GM12878 (cell line): ENCODE measurements around the gene LRP1B. TPM values are rescaled to one million over a fixed set of nuclear protein-coding genes. Genes with fewer than 3 reads are reported as not detected.

Source experiments
- ATAC-seq: fragments of 200-7000 bp; cut with Tn5 transposase; 3 replicates; pipeline ENCODE4 v1.9.1; 2020; ENCODE audit warnings: mild to moderate bottlenecking, moderate library complexity
- BruUV-seq: library from RNA; stranded (reverse); fragments of 400-500 nt; replicated peaks from 2 replicates; lab custom pipeline; 2021; lab: Mats Ljungman, UMichigan
- CTCF ChIA-PET: fragments of 300-600 bp; sonication (Branson Sonifier 250); formaldehyde crosslinking; extraction: SDS; loops from one replicate; lab custom pipeline; 2021; ENCODE audit warnings: inconsistent platforms; lab: Yijun Ruan, JAX
- POLR2A ChIA-PET: fragments of 350-600 bp; formaldehyde crosslinking; extraction: SDS; loops from one replicate; lab custom pipeline; 2021; ENCODE audit warnings: inconsistent platforms; lab: Charles Lee
- RAD21 ChIA-PET: fragments of 300-600 bp; sonication (Branson Sonifier 250); formaldehyde crosslinking; loops from one replicate; lab custom pipeline; 2023; ENCODE audit warnings: antibody characterized with exemption; ENCODE audit not compliant: unreplicated experiment; lab: Charles Lee
- SMC1A ChIA-PET: fragments of 300-600 bp; sonication (Branson Sonifier 250); formaldehyde crosslinking; loops from one replicate; lab custom pipeline; 2023; ENCODE audit not compliant: unreplicated experiment, uncharacterized antibody; lab: Charles Lee
- DNase-seq: peaks from one replicate; pipeline ENCODE4 v3.0.0-alpha.2; 2011; ENCODE audit warnings: low read depth, low spot score
- FAIRE-seq: peaks from 3 replicates; lab custom pipeline; 2011; peaks lifted over from hg19 to GRCh38; lab: Jason Lieb, UNC
- H2AFZ ChIP-seq: 2 replicates; pipeline ENCODE4 v1.6.0; 2011; ENCODE audit warnings: low read depth, low read length, control low read depth; ENCODE audit not compliant: control insufficient read depth
- H3K27ac ChIP-seq: 2 replicates; pipeline ENCODE4 v1.5.1; 2011; ENCODE audit warnings: control low read depth; ENCODE audit not compliant: control insufficient read depth, insufficient read depth
- H3K27me3 ChIP-seq, 2 experiments: replicated peaks in 1 of 2; 2 replicates each; pipeline versions ENCODE4 v1.6.0 to v1.6.1; 2011; ENCODE audit warnings: low read length in 1 of 2; ENCODE audit not compliant: control insufficient read depth in 2 of 2, insufficient read depth in 2 of 2
- H3K36me3 ChIP-seq, 2 experiments: 2 replicates each; pipeline ENCODE4 v1.5.1; 2011; ENCODE audit warnings: low read length in 1 of 2; ENCODE audit not compliant: control insufficient read depth in 2 of 2, insufficient read depth in 2 of 2
- H3K4me1 ChIP-seq: 2 replicates; pipeline ENCODE4 v1.6.1; 2011; ENCODE audit warnings: mild to moderate bottlenecking, low read length, moderate library complexity, mixed read lengths; ENCODE audit not compliant: control insufficient read depth, insufficient read depth
- H3K4me2 ChIP-seq: 2 replicates; pipeline ENCODE4 v1.6.0; 2011; ENCODE audit warnings: control low read depth; ENCODE audit not compliant: control insufficient read depth, insufficient read depth
- H3K4me3 ChIP-seq: fragments of 200-600 bp; sonication (generic); 2 replicates; pipeline ENCODE4 v1.5.1; 2016
- H3K79me2 ChIP-seq: 2 replicates; pipeline ENCODE4 v1.6.0; 2011; ENCODE audit warnings: low read length; ENCODE audit not compliant: control insufficient read depth, insufficient read depth
- H3K9ac ChIP-seq: 2 replicates; pipeline ENCODE4 v1.8.0; 2011; ENCODE audit warnings: low read length, control low read depth, mixed read lengths; ENCODE audit not compliant: control insufficient read depth, insufficient read depth
- H3K9me3 ChIP-seq: replicated peaks from 3 replicates; pipeline ENCODE4 v1.5.1; 2011; ENCODE audit warnings: mild to moderate bottlenecking, low read length; ENCODE audit not compliant: control insufficient read depth, insufficient read depth
- H4K20me1 ChIP-seq: 2 replicates; pipeline ENCODE4 v1.6.0; 2011; ENCODE audit not compliant: control insufficient read depth, insufficient read depth
- CBFB ChIP-seq: IDR thresholded peaks from 2 replicates; pipeline ENCODE4 v1.6.1; 2016; ENCODE audit warnings: antibody characterized with exemption, low read depth
- CEBPZ ChIP-seq: fragments of 150-350 bp; IDR thresholded peaks from 2 replicates; pipeline ENCODE4 v1.6.1; 2016; ENCODE audit warnings: low read depth, low read length
- CHD1 ChIP-seq: IDR thresholded peaks from 2 replicates; pipeline ENCODE4 v1.6.1; 2012; ENCODE audit warnings: low read depth, low read length, improper control_type of control experiment
- DPF2 ChIP-seq: fragments of 450-650 bp; IDR thresholded peaks from 2 replicates; pipeline ENCODE4 v1.6.1; 2017; ENCODE audit warnings: mild to moderate bottlenecking
- E2F4 ChIP-seq: IDR thresholded peaks from 2 replicates; pipeline ENCODE4 v1.6.1; 2012; ENCODE audit warnings: low read depth, low read length, improper control_type of control experiment
- ESRRA ChIP-seq: IDR thresholded peaks from 2 replicates; pipeline ENCODE4 v1.6.1; 2012; ENCODE audit warnings: mild to moderate bottlenecking, low read length, improper control_type of control experiment
- FOXK2 ChIP-seq: fragments of 450-650 bp; IDR thresholded peaks from 2 replicates; pipeline ENCODE4 v1.6.1; 2017; ENCODE audit warnings: mild to moderate bottlenecking, moderate library complexity
- IKZF2 ChIP-seq, 2 experiments: fragments of 450-650 bp; IDR thresholded peaks; 2 replicates each; pipeline ENCODE4 v1.6.1; 2017; ENCODE audit warnings: mild to moderate bottlenecking in 2 of 2, moderate library complexity in 2 of 2
- MYC ChIP-seq: IDR thresholded peaks from 2 replicates; pipeline ENCODE4 v1.6.1; 2011; ENCODE audit warnings: mild to moderate bottlenecking, low read length, moderate library complexity, inconsistent platforms; ENCODE audit not compliant: insufficient read depth, insufficient replicate concordance, insufficient read length, severe bottlenecking
- NFXL1 ChIP-seq: fragments of 450-650 bp; IDR thresholded peaks from 2 replicates; pipeline ENCODE4 v1.6.1; 2017; ENCODE audit warnings: antibody characterized with exemption, mild to moderate bottlenecking, borderline replicate concordance
- RELA ChIP-seq: fragments of 450-650 bp; IDR thresholded peaks from 2 replicates; pipeline ENCODE4 v1.8.0; 2014; ENCODE audit warnings: borderline replicate concordance; ENCODE audit not compliant: partially characterized antibody
- USF2 ChIP-seq: IDR thresholded peaks from 2 replicates; pipeline ENCODE4 v1.6.1; 2011; ENCODE audit warnings: low read depth, low read length, improper control_type of control experiment, borderline replicate concordance
- WRNIP1 ChIP-seq: IDR thresholded peaks from 2 replicates; pipeline ENCODE4 v1.6.1; 2011; ENCODE audit warnings: low read depth, low read length, improper control_type of control experiment, borderline replicate concordance
- ZBTB40 ChIP-seq: fragments of 450-650 bp; IDR thresholded peaks from 2 replicates; pipeline ENCODE4 v1.6.1; 2016; ENCODE audit warnings: mild to moderate bottlenecking, moderate library complexity, borderline replicate concordance
- WGBS: methylation state at CpG from one replicate; pipeline ENCODE4 v1.1.6; 2016; ENCODE audit warnings: low lambda C conversion rate; ENCODE audit not compliant: insufficient replicate concordance, insufficient coverage; ENCODE audit errors: missing lambda C conversion rate; 5-methylcytosine and 5-hydroxymethylcytosine counted together
- in situ Hi-C: fragments of 300-500 bp; cut with MboI; formaldehyde crosslinking; loops from 9 replicates; pipeline ENCODE4 v1.14.3; 2018; ENCODE audit warnings: mixed read lengths
- intact Hi-C: fragments of 100-400 bp; cut with micrococcal nuclease; formaldehyde crosslinking; loops from one replicate; pipeline ENCODE4 v1.14.2; 2022; ENCODE audit not compliant: unreplicated experiment
- polyA plus RNA-seq, 11 experiments: library from polyadenylated mRNA; depleted of rRNA in 4 of 11; unstranded in 6 of 11; stranded (reverse) in 5 of 11; fragments of >200 nt; fragmentation: Nextera tagmentation in 4 of 11; fragmentation: Illumina TruSeq in 1 of 11; extraction: Ambion mirVana in 4 of 11; extraction: Trizol in 1 of 11; gene quantifications; 1 replicate in 1 of 11; 2 replicates in 10 of 11; pipeline versions ENCODE4 v1.2.1 to v1.2.3, GENCODE V29; 2011 to 2016; ENCODE audit warnings: inconsistent platforms in 2 of 11, missing spikeins in 2 of 11, low read depth in 1 of 11
- total RNA-seq, 4 experiments: library from RNA; depleted of rRNA in 3 of 4; stranded (reverse); fragments of >200 nt in 3 of 4; fragmentation: Illumina TruSeq in 1 of 4; extraction: Trizol in 1 of 4; gene quantifications; 2 replicates each; pipeline versions ENCODE4 v1.2.1 to v1.2.3, GENCODE V29; 2013 to 2021

The LRP1B gene
- total and polyA plus RNA-seq, 10 of the 15 experiments (the other 5 are each of a cell fraction or from before 2014, with no cell fraction given) = under 0.01 to 0.06 (median 0.03) TPM; not detected in 5

GRCh38 chr2:140353541-140353940 lies 1777.3 kb downstream of the LRP1B start:
- no TSS peak for BruUV-seq
- H3K36me3 ChIP-seq = no peaks in the 10 kb centered on the region
- no peaks in the 10 kb centered on the region for H3K27me3 ChIP-seq
- CTCF ChIA-PET = no interaction called here
- intact Hi-C loops (no loop called here), in situ Hi-C loops (no loop called here)
- H4K20me1 ChIP-seq = no peaks in the 10 kb centered on the region
- SMC1A ChIA-PET = no interaction called here
- 10% methylated on average over 2 of the region's 2 CpGs for WGBS
- ATAC-seq (no peak), FAIRE-seq (no peak), DNase-seq (no peak)
- no peaks in the 10 kb centered on the region for H3K4me1 ChIP-seq
- RAD21 ChIA-PET = no interaction called here
- no peaks in the 10 kb centered on the region for H3K9me3 ChIP-seq
- POLR2A ChIA-PET = no interaction called here
- no peak overlapping the region for H3K4me3 ChIP-seq
- no peaks in the 10 kb centered on the region for H3K79me2 ChIP-seq
- no peak overlapping the region for H3K27ac ChIP-seq
- H2AFZ ChIP-seq = no peak overlapping the region
- no peak overlapping the region for H3K9ac ChIP-seq
- no peak overlapping the region for H3K4me2 ChIP-seq
- no peak for TF ChIP-seq CHD1
- no peak for TF ChIP-seq WRNIP1
- no peak for TF ChIP-seq IKZF2 (IDR thresholded peaks at IDR 0.05)
- TF ChIP-seq ZBTB40 = no peak
- no peak for TF ChIP-seq E2F4
- no peak for TF ChIP-seq CBFB
- TF ChIP-seq DPF2 = no peak
- TF ChIP-seq CEBPZ = no peak
- no peak for TF ChIP-seq NFXL1
- no peak for TF ChIP-seq RELA
- TF ChIP-seq FOXK2 = no peak
- TF ChIP-seq ESRRA = no peak
- no peak for TF ChIP-seq MYC
- no peak for TF ChIP-seq USF2
